HEK293 (cell line): ENCODE results near the gene ZEB2.
A peak's percentile ranks its signal among the peaks of the same experiment; 100 is the strongest.

Experiments
- CTCF ChIA-PET: fragments of 350-600 bp; formaldehyde crosslinking; extraction: SDS; loops from one replicate; lab custom pipeline; 2021; ENCODE audit warnings: antibody characterized with exemption; lab: Yijun Ruan, JAX
- POLR2A ChIA-PET: fragments of 300-600 bp; formaldehyde crosslinking; extraction: SDS; loops from one replicate; lab custom pipeline; 2020; ENCODE audit warnings: antibody characterized with exemption, inconsistent platforms; lab: Yijun Ruan, JAX
- H3K27ac ChIP-seq: fragments of 200-500 bp; sonication (Bioruptor generic); 2 replicates; pipeline ENCODE4 v1.5.1; 2014; ENCODE audit warnings: low read depth, low read length, control low read depth, inconsistent platforms; ENCODE audit errors: extremely low read depth
- H3K36me3 ChIP-seq, 2 experiments: fragments of 200-500 bp in 1 of 2; sonication (Bioruptor generic) in 1 of 2; 1 replicate in 1 of 2; 2 replicates in 1 of 2; pipeline ENCODE4 v1.5.1; 2014 to 2017; ENCODE audit warnings: inconsistent platforms in 2 of 2, low read length in 2 of 2; ENCODE audit not compliant: control insufficient read depth in 2 of 2, insufficient read depth in 1 of 2
- H3K4me1 ChIP-seq: fragments of 200-500 bp; sonication (Bioruptor generic); 2 replicates; pipeline ENCODE4 v1.5.1; 2014; ENCODE audit warnings: mild to moderate bottlenecking, low read length, inconsistent platforms; ENCODE audit not compliant: control insufficient read depth, insufficient read depth
- H3K4me3 ChIP-seq: 2 replicates; pipeline ENCODE4 v1.5.1; 2011; ENCODE audit warnings: low read depth, mild to moderate bottlenecking, control low read depth, low read length, moderate library complexity
- H3K9me3 ChIP-seq: fragments of 200-500 bp; sonication (Bioruptor generic); 2 replicates; pipeline ENCODE4 v1.5.1; 2014; ENCODE audit warnings: low read depth, low read length, inconsistent platforms; ENCODE audit not compliant: control insufficient read depth, insufficient read depth
- ATF2 ChIP-seq: fragments of 450-650 bp; formaldehyde crosslinking; IDR thresholded peaks from 2 replicates; pipeline ENCODE4 v1.5.1; 2016; ENCODE audit warnings: missing biosample characterization, missing genetic modification characterization, low read depth
- KLF10 ChIP-seq: fragments of 450-650 bp; IDR thresholded peaks from 2 replicates; pipeline ENCODE4 v1.5.1; 2018; ENCODE audit warnings: missing biosample characterization, mild to moderate bottlenecking, missing genetic modification characterization
- KLF8 ChIP-seq: fragments of 450-650 bp; formaldehyde crosslinking; IDR thresholded peaks from 2 replicates; pipeline ENCODE4 v1.5.1; 2016; ENCODE audit warnings: missing biosample characterization, missing genetic modification characterization
- OSR2 ChIP-seq: fragments of 450-650 bp; formaldehyde crosslinking; IDR thresholded peaks from 2 replicates; pipeline ENCODE4 v1.5.1; 2016; ENCODE audit warnings: missing biosample characterization, missing genetic modification characterization
- PBX3 ChIP-seq: sonication (generic); formaldehyde crosslinking; IDR thresholded peaks from 2 replicates; pipeline ENCODE4 v1.8.1; 2022; ENCODE audit warnings: mild to moderate bottlenecking, moderate library complexity, missing genetic modification reagents
- TCF7L2 ChIP-seq: IDR thresholded peaks from 2 replicates; pipeline ENCODE4 v1.6.1; 2011; ENCODE audit warnings: low read depth, mild to moderate bottlenecking, inconsistent platforms, low read length, moderate library complexity, borderline replicate concordance
- ZEB2 ChIP-seq: fragments of 450-650 bp; formaldehyde crosslinking; IDR thresholded peaks from 2 replicates; pipeline ENCODE4 v1.5.1; 2016; ENCODE audit warnings: missing biosample characterization, missing genetic modification characterization
- ZFHX2 ChIP-seq: fragments of 450-650 bp; formaldehyde crosslinking; conservative IDR thresholded peaks from 2 replicates; pipeline ENCODE4 v1.5.1; 2016; ENCODE audit warnings: missing biosample characterization, missing genetic modification characterization
- ZNF10 ChIP-seq: fragments of 450-650 bp; formaldehyde crosslinking; IDR thresholded peaks from 2 replicates; pipeline ENCODE4 v1.5.1; 2017; ENCODE audit warnings: missing biosample characterization, missing genetic modification characterization
- ZNF2 ChIP-seq: fragments of 450-650 bp; formaldehyde crosslinking; IDR thresholded peaks from 2 replicates; pipeline ENCODE4 v1.5.1; 2016; ENCODE audit warnings: missing biosample characterization, missing genetic modification characterization
- ZNF223 ChIP-seq: fragments of 450-650 bp; formaldehyde crosslinking; IDR thresholded peaks from 2 replicates; pipeline ENCODE4 v1.5.1; 2016; ENCODE audit warnings: missing biosample characterization, missing genetic modification characterization
- ZNF24 ChIP-seq: fragments of 450-650 bp; formaldehyde crosslinking; IDR thresholded peaks from 2 replicates; pipeline ENCODE4 v1.5.1; 2016; ENCODE audit warnings: missing biosample characterization, missing genetic modification characterization
- ZNF335 ChIP-seq: fragments of 450-650 bp; formaldehyde crosslinking; conservative IDR thresholded peaks from 2 replicates; pipeline ENCODE4 v1.5.1; 2016; ENCODE audit warnings: missing biosample characterization, missing genetic modification characterization
- ZNF341 ChIP-seq: fragments of 450-650 bp; formaldehyde crosslinking; IDR thresholded peaks from 2 replicates; pipeline ENCODE4; 2016; ENCODE audit warnings: low read depth, missing biosample characterization, missing genetic modification characterization
- ZNF561 ChIP-seq: fragments of 450-650 bp; IDR thresholded peaks from 2 replicates; pipeline ENCODE4 v1.5.1; 2018; ENCODE audit warnings: missing biosample characterization, missing genetic modification characterization, borderline replicate concordance
- ZNF629 ChIP-seq: fragments of 450-650 bp; formaldehyde crosslinking; IDR thresholded peaks from 2 replicates; pipeline ENCODE4 v1.5.1; 2017; ENCODE audit warnings: missing biosample characterization, missing genetic modification characterization
- ZNF677 ChIP-seq: fragments of 450-650 bp; IDR thresholded peaks from 2 replicates; pipeline ENCODE4 v1.5.0; 2018; ENCODE audit warnings: missing biosample characterization, mild to moderate bottlenecking, missing genetic modification characterization, moderate library complexity
- ZNF777 ChIP-seq: fragments of 450-650 bp; formaldehyde crosslinking; IDR thresholded peaks from 2 replicates; pipeline ENCODE4 v1.5.1; 2017; ENCODE audit warnings: missing biosample characterization, missing genetic modification characterization, borderline replicate concordance
- ZNF843 ChIP-seq: fragments of 450-650 bp; formaldehyde crosslinking; IDR thresholded peaks from 2 replicates; pipeline ENCODE4 v1.5.1; 2016; ENCODE audit warnings: missing biosample characterization, missing genetic modification characterization
- ZSCAN23 ChIP-seq: fragments of 450-650 bp; formaldehyde crosslinking; IDR thresholded peaks from 2 replicates; pipeline ENCODE4 v1.5.1; 2016; ENCODE audit warnings: missing biosample characterization, missing genetic modification characterization
- ZXDB ChIP-seq: fragments of 450-650 bp; formaldehyde crosslinking; IDR thresholded peaks from 2 replicates; pipeline ENCODE4 v1.5.1; 2016; ENCODE audit warnings: missing biosample characterization, missing genetic modification characterization
- TF ChIP-seq, protein P1 (sequence below): fragments of 450-650 bp; formaldehyde crosslinking; IDR thresholded peaks from 2 replicates; pipeline ENCODE4 v1.5.1; 2016; ENCODE audit warnings: missing biosample characterization, missing genetic modification characterization
- TF ChIP-seq, protein P2 (sequence below): fragments of 450-650 bp; formaldehyde crosslinking; IDR thresholded peaks from 2 replicates; pipeline ENCODE4 v1.5.1; 2017; ENCODE audit warnings: missing biosample characterization, missing genetic modification characterization
- TF ChIP-seq, protein P3 (sequence below): fragments of 450-650 bp; formaldehyde crosslinking; IDR thresholded peaks from 2 replicates; pipeline ENCODE4 v1.5.1; 2016; ENCODE audit warnings: missing biosample characterization, missing genetic modification characterization
- TF ChIP-seq, protein P4 (sequence below): IDR thresholded peaks from 2 replicates; pipeline ENCODE4 v1.6.1; 2011; ENCODE audit warnings: mild to moderate bottlenecking, low read depth, low read length, borderline replicate concordance

The ZEB2 gene

GRCh38 chr2:144470334-144470733 lies 49.6 kb downstream of the ZEB2 start:
- no peaks in the 10 kb centered on the region for H3K9me3 ChIP-seq
- H3K4me3 ChIP-seq: no peak overlapping the region
- CTCF ChIA-PET: no interaction called here
- TF ChIP-seq ATF2 (tag by site-specific recombination) (peak; percentile 82), OSR2 (tag by site-specific recombination) (peak; percentile 42; the same call in 1 of the 2 replicates), ZNF677 (tag by site-specific recombination) (no peak), ZFHX2 (tag by site-specific recombination) (no peak), ZNF223 (tag by site-specific recombination) (no peak), ZXDB (tag by site-specific recombination) (0 out of 2 replicates have a peak, but pooled peaks have one; percentile 18), KLF8 (no peak), ZNF561 (tag by site-specific recombination) (0 out of 2 replicates have a peak, but pooled peaks have one; percentile 20), ZNF335 (tag by site-specific recombination) (peak; percentile 19; the same call in 1 of the 2 replicates), ZEB2 (peak; percentile 48; the same call in 1 of the 2 replicates), TCF7L2 (peak; percentile 70), PBX3 (no peak), ZNF777 (tag by site-specific recombination) (no peak), ZNF2 (tag by site-specific recombination) (no peak), KLF10 (tag by site-specific recombination) (0 out of 2 replicates have a peak, but pooled peaks have one; percentile 40), ZNF10 (no peak), ZNF843 (tag by site-specific recombination) (peak; percentile 72; the same call in 1 of the 2 replicates), ZSCAN23 (tag by site-specific recombination) (peak; percentile 46; the same call in 1 of the 2 replicates), ZNF629 (tag by site-specific recombination) (peak; percentile 49; the same call in 1 of the 2 replicates), ZNF24 (tag by site-specific recombination) (peak; percentile 69; the same call in 1 of the 2 replicates), ZNF341 (tag by site-specific recombination) (peak; percentile 23; the same call in 1 of the 2 replicates)
- TF ChIP-seq, protein P1, sequence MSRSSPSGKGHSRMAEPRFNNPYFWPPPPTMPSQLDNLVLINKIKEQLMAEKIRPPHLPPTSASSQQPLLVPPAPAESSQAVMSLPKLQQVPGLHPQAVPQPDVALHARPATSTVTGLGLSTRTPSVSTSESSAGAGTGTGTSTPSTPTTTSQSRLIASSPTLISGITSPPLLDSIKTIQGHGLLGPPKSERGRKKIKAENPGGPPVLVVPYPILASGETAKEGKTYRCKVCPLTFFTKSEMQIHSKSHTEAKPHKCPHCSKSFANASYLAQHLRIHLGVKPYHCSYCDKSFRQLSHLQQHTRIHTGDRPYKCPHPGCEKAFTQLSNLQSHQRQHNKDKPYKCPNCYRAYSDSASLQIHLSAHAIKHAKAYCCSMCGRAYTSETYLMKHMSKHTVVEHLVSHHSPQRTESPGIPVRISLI (tag by site-specific recombination): peak; percentile 32; the same call in 1 of the 2 replicates
- TF ChIP-seq, protein P2, sequence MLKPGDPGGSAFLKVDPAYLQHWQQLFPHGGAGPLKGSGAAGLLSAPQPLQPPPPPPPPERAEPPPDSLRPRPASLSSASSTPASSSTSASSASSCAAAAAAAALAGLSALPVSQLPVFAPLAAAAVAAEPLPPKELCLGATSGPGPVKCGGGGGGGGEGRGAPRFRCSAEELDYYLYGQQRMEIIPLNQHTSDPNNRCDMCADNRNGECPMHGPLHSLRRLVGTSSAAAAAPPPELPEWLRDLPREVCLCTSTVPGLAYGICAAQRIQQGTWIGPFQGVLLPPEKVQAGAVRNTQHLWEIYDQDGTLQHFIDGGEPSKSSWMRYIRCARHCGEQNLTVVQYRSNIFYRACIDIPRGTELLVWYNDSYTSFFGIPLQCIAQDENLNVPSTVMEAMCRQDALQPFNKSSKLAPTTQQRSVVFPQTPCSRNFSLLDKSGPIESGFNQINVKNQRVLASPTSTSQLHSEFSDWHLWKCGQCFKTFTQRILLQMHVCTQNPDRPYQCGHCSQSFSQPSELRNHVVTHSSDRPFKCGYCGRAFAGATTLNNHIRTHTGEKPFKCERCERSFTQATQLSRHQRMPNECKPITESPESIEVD: peak; percentile 99
- TF ChIP-seq, protein P3, sequence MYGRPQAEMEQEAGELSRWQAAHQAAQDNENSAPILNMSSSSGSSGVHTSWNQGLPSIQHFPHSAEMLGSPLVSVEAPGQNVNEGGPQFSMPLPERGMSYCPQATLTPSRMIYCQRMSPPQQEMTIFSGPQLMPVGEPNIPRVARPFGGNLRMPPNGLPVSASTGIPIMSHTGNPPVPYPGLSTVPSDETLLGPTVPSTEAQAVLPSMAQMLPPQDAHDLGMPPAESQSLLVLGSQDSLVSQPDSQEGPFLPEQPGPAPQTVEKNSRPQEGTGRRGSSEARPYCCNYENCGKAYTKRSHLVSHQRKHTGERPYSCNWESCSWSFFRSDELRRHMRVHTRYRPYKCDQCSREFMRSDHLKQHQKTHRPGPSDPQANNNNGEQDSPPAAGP: no peak
- TF ChIP-seq, protein P4, sequence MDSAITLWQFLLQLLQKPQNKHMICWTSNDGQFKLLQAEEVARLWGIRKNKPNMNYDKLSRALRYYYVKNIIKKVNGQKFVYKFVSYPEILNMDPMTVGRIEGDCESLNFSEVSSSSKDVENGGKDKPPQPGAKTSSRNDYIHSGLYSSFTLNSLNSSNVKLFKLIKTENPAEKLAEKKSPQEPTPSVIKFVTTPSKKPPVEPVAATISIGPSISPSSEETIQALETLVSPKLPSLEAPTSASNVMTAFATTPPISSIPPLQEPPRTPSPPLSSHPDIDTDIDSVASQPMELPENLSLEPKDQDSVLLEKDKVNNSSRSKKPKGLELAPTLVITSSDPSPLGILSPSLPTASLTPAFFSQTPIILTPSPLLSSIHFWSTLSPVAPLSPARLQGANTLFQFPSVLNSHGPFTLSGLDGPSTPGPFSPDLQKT: no peak
- TF ChIP-seq, all 188 proteins: peak for 15
- no peak overlapping the region for H3K27ac ChIP-seq
- H3K4me1 ChIP-seq: peaks cover 18% of the 10 kb centered on the region
- H3K36me3 ChIP-seq: peaks cover 0 to 2% of the 10 kb centered on the region in 2 experiments; a peak in 1 of 3 replicates
- POLR2A ChIA-PET: no interaction called here
